ENCODE results near the gene PNKP.
"Not testable (repeated sequence)": the region's sequence is repeated elsewhere in the genome, so short reads cannot be mapped to it uniquely, and the experiment has no call there.

The PNKP gene

DNA sequence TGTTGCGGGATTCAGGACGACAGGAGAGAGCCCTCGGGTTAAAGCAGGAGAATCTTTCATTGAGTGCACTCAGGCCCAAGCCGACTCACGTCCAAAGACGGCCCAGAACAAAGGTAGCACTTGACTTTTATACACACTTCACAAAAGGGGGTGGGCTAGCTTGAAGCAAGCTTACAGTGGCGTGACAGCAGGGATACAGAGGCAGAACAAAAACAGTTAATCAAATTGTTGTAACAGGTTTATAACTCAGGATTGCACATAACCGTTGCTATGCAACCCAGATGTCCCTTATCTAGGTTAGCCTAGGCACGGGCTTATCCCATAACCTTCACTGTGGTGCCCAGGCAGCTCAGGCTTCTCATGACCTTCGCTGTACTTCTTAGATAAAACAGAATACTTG is 47.3 kb downstream of the PNKP start:
- TF ChIP-seq ZC3H10 (CRISPR knock-in tag; IDR thresholded peaks at IDR 0.05): no peak
- TF ChIP-seq BACH2 (CRISPR knock-in tag; IDR thresholded peaks at IDR 0.05; ENCODE audit: borderline replicate concordance): no peak
- TF ChIP-seq CSDC2 (CRISPR knock-in tag; IDR thresholded peaks at IDR 0.05): no peak
- TF ChIP-seq ZNF8 (CRISPR knock-in tag; IDR thresholded peaks at IDR 0.05): no peak
- TF ChIP-seq, protein P1, sequence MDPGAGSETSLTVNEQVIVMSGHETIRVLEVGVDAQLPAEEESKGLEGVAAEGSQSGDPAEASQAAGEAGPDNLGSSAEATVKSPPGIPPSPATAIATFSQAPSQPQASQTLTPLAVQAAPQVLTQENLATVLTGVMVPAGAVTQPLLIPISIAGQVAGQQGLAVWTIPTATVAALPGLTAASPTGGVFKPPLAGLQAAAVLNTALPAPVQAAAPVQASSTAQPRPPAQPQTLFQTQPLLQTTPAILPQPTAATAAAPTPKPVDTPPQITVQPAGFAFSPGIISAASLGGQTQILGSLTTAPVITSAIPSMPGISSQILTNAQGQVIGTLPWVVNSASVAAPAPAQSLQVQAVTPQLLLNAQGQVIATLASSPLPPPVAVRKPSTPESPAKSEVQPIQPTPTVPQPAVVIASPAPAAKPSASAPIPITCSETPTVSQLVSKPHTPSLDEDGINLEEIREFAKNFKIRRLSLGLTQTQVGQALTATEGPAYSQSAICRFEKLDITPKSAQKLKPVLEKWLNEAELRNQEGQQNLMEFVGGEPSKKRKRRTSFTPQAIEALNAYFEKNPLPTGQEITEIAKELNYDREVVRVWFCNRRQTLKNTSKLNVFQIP (CRISPR knock-in tag; IDR thresholded peaks at IDR 0.05; ENCODE audit: borderline replicate concordance, low read depth): no peak
- no peak for TF ChIP-seq ZFP30 (CRISPR knock-in tag; IDR thresholded peaks at IDR 0.05)
- no peak for TF ChIP-seq ZNF565 (CRISPR knock-in tag; conservative IDR thresholded peaks at IDR 0.05; ENCODE audit: low read depth)
- TF ChIP-seq ESRRG (CRISPR knock-in tag; IDR thresholded peaks at IDR 0.05): no peak
- TF ChIP-seq ZFP3 (CRISPR knock-in tag; IDR thresholded peaks at IDR 0.05): no peak
- no peak for TF ChIP-seq RARB (CRISPR knock-in tag; IDR thresholded peaks at IDR 0.05)
- TF ChIP-seq GLIS3 (CRISPR knock-in tag; IDR thresholded peaks at IDR 0.05): no peak
- no peak for TF ChIP-seq TOX (CRISPR knock-in tag; IDR thresholded peaks at IDR 0.05; ENCODE audit: borderline replicate concordance)
- TF ChIP-seq OSR1 (CRISPR knock-in tag; IDR thresholded peaks at IDR 0.05): no peak
- ATAC-seq: no peak

DNA sequence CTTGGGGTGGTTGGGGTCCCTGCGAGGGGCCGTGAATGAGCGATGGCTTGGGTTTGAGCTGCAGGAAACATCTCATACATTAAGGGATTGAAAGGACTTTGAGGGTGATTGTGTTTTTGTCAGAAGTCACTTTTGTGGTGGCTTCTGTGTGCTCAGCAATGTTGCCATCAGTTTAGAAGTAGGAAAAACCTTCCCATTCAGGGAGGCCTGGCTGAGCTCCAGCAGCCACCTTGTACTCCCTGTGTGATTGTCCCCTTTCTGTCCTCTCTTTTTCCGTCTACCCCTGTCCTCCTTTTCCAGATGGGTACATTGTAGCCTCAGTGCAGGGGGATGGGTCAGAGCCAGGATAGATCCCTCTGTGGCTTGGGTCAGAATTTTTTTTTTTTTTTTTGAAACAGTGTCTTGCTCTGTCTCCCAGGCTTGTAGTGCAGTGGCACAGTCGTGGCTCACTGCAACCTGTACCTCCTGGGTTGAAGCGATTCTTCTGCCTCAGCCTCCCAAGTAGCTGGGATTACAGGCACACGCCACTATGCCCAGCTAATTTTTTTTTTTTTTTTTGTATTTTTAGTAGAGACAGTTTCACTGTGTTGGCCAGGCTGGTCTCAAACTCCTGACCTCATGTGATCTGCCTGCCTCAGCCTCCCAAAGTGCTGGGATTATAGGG is 47.8 kb downstream of the PNKP start:
- ATAC-seq: not testable (repeated sequence)

DNA sequence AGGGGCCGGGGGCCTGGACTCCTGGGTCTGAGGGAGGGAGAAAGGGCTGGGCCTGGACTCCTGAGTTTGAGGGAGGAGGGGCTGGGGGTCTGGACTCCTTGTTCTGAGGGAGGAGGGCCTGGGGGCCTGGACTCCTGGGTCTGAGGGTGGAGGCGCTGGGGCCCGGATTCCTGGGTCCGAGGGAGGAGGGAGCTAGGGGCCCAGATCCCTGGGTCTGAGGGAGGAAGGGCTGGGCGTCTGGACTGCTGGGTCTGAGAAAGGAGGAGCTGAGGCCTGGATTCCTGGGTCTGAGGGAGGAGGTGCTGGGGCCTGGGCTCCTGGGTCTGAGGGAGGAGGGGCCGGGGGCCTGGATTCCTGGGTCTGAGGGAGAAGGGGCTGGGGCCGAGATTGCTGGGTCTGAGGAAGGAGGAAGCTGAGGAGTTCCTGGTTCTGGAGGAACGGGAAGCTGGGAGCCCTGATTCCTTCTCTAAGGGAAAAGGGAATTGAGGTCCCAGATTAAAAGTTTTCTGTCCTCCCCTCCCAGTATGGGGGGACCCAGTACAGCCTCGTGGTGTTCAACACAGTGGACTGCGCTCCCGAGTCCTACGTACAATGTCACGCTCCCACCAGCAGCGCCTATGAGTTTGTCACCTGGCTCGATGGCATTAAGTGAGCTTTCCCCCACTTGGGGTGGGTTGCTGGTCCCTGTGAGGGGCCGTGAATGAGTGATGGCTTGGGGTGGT is 48.6 kb downstream of the PNKP start:
- peak; percentile 2; the same call in 2 of the 3 replicates for ATAC-seq
- TF ChIP-seq, protein P1 (CRISPR knock-in tag; IDR thresholded peaks at IDR 0.05; ENCODE audit: borderline replicate concordance, low read depth): no peak
- TF ChIP-seq TOX (CRISPR knock-in tag; IDR thresholded peaks at IDR 0.05; ENCODE audit: borderline replicate concordance) (no peak), ZFP3 (CRISPR knock-in tag; IDR thresholded peaks at IDR 0.05) (no peak), ISL1 (CRISPR knock-in tag; IDR thresholded peaks at IDR 0.05) (no peak), TCF4 (CRISPR knock-in tag; IDR thresholded peaks at IDR 0.05; ENCODE audit: borderline replicate concordance) (no peak), BACH2 (CRISPR knock-in tag; IDR thresholded peaks at IDR 0.05; ENCODE audit: borderline replicate concordance) (no peak), PPARA (CRISPR knock-in tag; IDR thresholded peaks at IDR 0.05; ENCODE audit: borderline replicate concordance) (no peak), ESRRG (CRISPR knock-in tag; IDR thresholded peaks at IDR 0.05) (no peak), GLIS3 (CRISPR knock-in tag; IDR thresholded peaks at IDR 0.05) (no peak), SNAI2 (CRISPR knock-in tag; IDR thresholded peaks at IDR 0.05) (no peak), ZC3H10 (CRISPR knock-in tag; IDR thresholded peaks at IDR 0.05) (no peak), OSR1 (CRISPR knock-in tag; IDR thresholded peaks at IDR 0.05) (no peak), ZNF8 (CRISPR knock-in tag; IDR thresholded peaks at IDR 0.05) (no peak)
- TF ChIP-seq, protein P2, sequence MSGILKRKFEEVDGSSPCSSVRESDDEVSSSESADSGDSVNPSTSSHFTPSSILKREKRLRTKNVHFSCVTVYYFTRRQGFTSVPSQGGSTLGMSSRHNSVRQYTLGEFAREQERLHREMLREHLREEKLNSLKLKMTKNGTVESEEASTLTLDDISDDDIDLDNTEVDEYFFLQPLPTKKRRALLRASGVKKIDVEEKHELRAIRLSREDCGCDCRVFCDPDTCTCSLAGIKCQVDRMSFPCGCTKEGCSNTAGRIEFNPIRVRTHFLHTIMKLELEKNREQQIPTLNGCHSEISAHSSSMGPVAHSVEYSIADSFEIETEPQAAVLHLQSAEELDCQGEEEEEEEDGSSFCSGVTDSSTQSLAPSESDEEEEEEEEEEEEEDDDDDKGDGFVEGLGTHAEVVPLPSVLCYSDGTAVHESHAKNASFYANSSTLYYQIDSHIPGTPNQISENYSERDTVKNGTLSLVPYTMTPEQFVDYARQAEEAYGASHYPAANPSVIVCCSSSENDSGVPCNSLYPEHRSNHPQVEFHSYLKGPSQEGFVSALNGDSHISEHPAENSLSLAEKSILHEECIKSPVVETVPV (CRISPR knock-in tag; IDR thresholded peaks at IDR 0.05): no peak
- TF ChIP-seq, protein P3, sequence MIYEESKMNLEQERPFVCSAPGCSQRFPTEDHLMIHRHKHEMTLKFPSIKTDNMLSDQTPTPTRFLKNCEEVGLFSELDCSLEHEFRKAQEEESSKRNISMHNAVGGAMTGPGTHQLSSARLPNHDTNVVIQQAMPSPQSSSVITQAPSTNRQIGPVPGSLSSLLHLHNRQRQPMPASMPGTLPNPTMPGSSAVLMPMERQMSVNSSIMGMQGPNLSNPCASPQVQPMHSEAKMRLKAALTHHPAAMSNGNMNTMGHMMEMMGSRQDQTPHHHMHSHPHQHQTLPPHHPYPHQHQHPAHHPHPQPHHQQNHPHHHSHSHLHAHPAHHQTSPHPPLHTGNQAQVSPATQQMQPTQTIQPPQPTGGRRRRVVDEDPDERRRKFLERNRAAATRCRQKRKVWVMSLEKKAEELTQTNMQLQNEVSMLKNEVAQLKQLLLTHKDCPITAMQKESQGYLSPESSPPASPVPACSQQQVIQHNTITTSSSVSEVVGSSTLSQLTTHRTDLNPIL (CRISPR knock-in tag; IDR thresholded peaks at IDR 0.05; ENCODE audit: low read depth): no peak
- TF ChIP-seq, protein P4, sequence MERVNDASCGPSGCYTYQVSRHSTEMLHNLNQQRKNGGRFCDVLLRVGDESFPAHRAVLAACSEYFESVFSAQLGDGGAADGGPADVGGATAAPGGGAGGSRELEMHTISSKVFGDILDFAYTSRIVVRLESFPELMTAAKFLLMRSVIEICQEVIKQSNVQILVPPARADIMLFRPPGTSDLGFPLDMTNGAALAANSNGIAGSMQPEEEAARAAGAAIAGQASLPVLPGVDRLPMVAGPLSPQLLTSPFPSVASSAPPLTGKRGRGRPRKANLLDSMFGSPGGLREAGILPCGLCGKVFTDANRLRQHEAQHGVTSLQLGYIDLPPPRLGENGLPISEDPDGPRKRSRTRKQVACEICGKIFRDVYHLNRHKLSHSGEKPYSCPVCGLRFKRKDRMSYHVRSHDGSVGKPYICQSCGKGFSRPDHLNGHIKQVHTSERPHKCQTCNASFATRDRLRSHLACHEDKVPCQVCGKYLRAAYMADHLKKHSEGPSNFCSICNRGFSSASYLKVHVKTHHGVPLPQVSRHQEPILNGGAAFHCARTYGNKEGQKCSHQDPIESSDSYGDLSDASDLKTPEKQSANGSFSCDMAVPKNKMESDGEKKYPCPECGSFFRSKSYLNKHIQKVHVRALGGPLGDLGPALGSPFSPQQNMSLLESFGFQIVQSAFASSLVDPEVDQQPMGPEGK (CRISPR knock-in tag; IDR thresholded peaks at IDR 0.05; ENCODE audit: borderline replicate concordance): no peak

Measured in SK-N-SH treated with all-trans-retinoic acid at 6 μM for 48 hours (cell line).